Right hindlimb (tissue), 1 donor: ENCODE measurements around the gene FABP1.
A peak's percentile ranks its signal among the peaks of the same experiment; 100 is the strongest.

Source experiments
- DNase-seq: peaks from one replicate; pipeline ENCODE4 v3.0.0-alpha.2; 2018

FABP1 gene

GRCh38 chr2:88113069-88113468 is 14.8 kb downstream of the FABP1 start:
- DNase-seq: no peak

GRCh38 chr2:88110830-88111229 is 17.0 kb downstream of the FABP1 start:
- no peak for DNase-seq

- no peak for DNase-seq
These were observed 19.1 kb downstream of the FABP1 start for GRCh38 chr2:88108796-88109195.

GRCh38 chr2:88100489-88100858 is 27.4 kb downstream of the FABP1 start:
- peak; percentile 43 for DNase-seq

GRCh38 chr2:88099798-88100488 is 27.9 kb downstream of the FABP1 start:
- DNase-seq: no peak

GRCh38 chr2:88098558-88098900 is 29.3 kb downstream of the FABP1 start:
- no peak for DNase-seq

- no peak for DNase-seq
These were observed 29.8 kb downstream of the FABP1 start for GRCh38 chr2:88097891-88098557.

- DNase-seq: no peak
These were observed 30.7 kb downstream of the FABP1 start for GRCh38 chr2:88097192-88097591.

- no peak for DNase-seq
These were observed 31.2 kb downstream of the FABP1 start for GRCh38 chr2:88096708-88097107.

GRCh38 chr2:88095022-88095421 is 32.8 kb downstream of the FABP1 start:
- DNase-seq: no peak

GRCh38 chr2:88092773-88093172 is 35.1 kb downstream of the FABP1 start:
- DNase-seq: no peak

- no peak for DNase-seq
These were observed 35.9 kb downstream of the FABP1 start for GRCh38 chr2:88091943-88092342.

GRCh38 chr2:88090446-88091283 is 37.2 kb downstream of the FABP1 start:
- no peak for DNase-seq

GRCh38 chr2:88088999-88089398 is 38.9 kb downstream of the FABP1 start:
- no peak for DNase-seq

GRCh38 chr2:88087763-88088162 is 40.1 kb downstream of the FABP1 start:
- no peak for DNase-seq

- DNase-seq: no peak
These were observed 40.8 kb downstream of the FABP1 start for GRCh38 chr2:88087073-88087472.

GRCh38 chr2:88086401-88086800 is 41.5 kb downstream of the FABP1 start:
- DNase-seq: no peak

- DNase-seq: no peak
These were observed 42.3 kb downstream of the FABP1 start for GRCh38 chr2:88085602-88086001.

GRCh38 chr2:88085099-88085498 is 42.8 kb downstream of the FABP1 start:
- DNase-seq: no peak

- no peak for DNase-seq
These were observed 45.1 kb downstream of the FABP1 start for GRCh38 chr2:88082781-88083180.

- DNase-seq: no peak
These were observed 45.8 kb downstream of the FABP1 start for GRCh38 chr2:88081924-88082608.

GRCh38 chr2:88080545-88080944 is 47.3 kb downstream of the FABP1 start:
- DNase-seq: no peak

GRCh38 chr2:88078643-88079172 is 49.2 kb downstream of the FABP1 start:
- no peak for DNase-seq
